Stimulated activated CD4-positive, alpha-beta T cell treated with anti-CD3 and anti-CD28 coated beads, Interleukin-15, amount 100 ng/mL, for 24 hours (primary cell): ENCODE results near the gene GABBR2.
"Not testable (repeated sequence)": the region's sequence is repeated elsewhere in the genome, so short reads cannot be mapped to it uniquely, and the experiment has no call there.

Source experiments
- DNase-seq: peaks from one replicate; pipeline ENCODE4 v3.0.0-alpha.2; 2020

Gene GABBR2

GRCh38 chr9:98684816-98685215 is 23.9 kb downstream of the GABBR2 start:
- not testable (repeated sequence) for DNase-seq

GRCh38 chr9:98678244-98678842 is 30.4 kb downstream of the GABBR2 start:
- DNase-seq = peak; percentile 29

GRCh38 chr9:98673681-98674080 is 35.1 kb downstream of the GABBR2 start:
- no peak for DNase-seq

GRCh38 chr9:98667005-98667640 is 41.6 kb downstream of the GABBR2 start:
- no peak for DNase-seq

- no peak for DNase-seq
Measured at GRCh38 chr9:98665501-98665900, 43.2 kb downstream of the GABBR2 start.

GRCh38 chr9:98660541-98660940 is 48.2 kb downstream of the GABBR2 start:
- no peak for DNase-seq

GRCh38 chr9:98658951-98659351 is 49.8 kb downstream of the GABBR2 start:
- DNase-seq = no peak

- DNase-seq = no peak
Measured at GRCh38 chr9:98657897-98658296, 50.8 kb downstream of the GABBR2 start.

- no peak for DNase-seq
Measured at GRCh38 chr9:98656511-98656910, 52.2 kb downstream of the GABBR2 start.

- not testable (repeated sequence) for DNase-seq
Measured at GRCh38 chr9:98655428-98655827, 53.3 kb downstream of the GABBR2 start.

- no peak for DNase-seq
Measured at GRCh38 chr9:98654247-98654646, 54.5 kb downstream of the GABBR2 start.

GRCh38 chr9:98652741-98653140 is 56.0 kb downstream of the GABBR2 start:
- no peak for DNase-seq

- no peak for DNase-seq
Measured at GRCh38 chr9:98652302-98652701, 56.4 kb downstream of the GABBR2 start.

GRCh38 chr9:98647236-98647635 is 61.5 kb downstream of the GABBR2 start:
- no peak for DNase-seq

GRCh38 chr9:98644011-98644410 is 64.7 kb downstream of the GABBR2 start:
- DNase-seq = no peak

GRCh38 chr9:98642661-98643312 is 65.9 kb downstream of the GABBR2 start:
- DNase-seq = no peak

GRCh38 chr9:98641695-98642094 is 67.0 kb downstream of the GABBR2 start:
- DNase-seq = no peak

- DNase-seq = no peak
Measured at GRCh38 chr9:98640394-98640793, 68.3 kb downstream of the GABBR2 start.

GRCh38 chr9:98639133-98639532 is 69.6 kb downstream of the GABBR2 start:
- no peak for DNase-seq

- no peak for DNase-seq
Measured at GRCh38 chr9:98637381-98637780, 71.4 kb downstream of the GABBR2 start.

- no peak for DNase-seq
Measured at GRCh38 chr9:98635374-98635773, 73.4 kb downstream of the GABBR2 start.

GRCh38 chr9:98634685-98635336 is 73.9 kb downstream of the GABBR2 start:
- DNase-seq = no peak

GRCh38 chr9:98632839-98633238 is 75.9 kb downstream of the GABBR2 start:
- DNase-seq = no peak

GRCh38 chr9:98627296-98627695 is 81.4 kb downstream of the GABBR2 start:
- no peak for DNase-seq
